Measurements from ENCODE around the gene BARHL2. TPM values are rescaled to one million over a fixed set of nuclear protein-coding genes. Genes with fewer than 3 reads are reported as not detected.

Gene BARHL2
- total and polyA plus RNA-seq, 3 experiments from 2014 or later = not detected

GRCh38 chr1:90727917-90728501 is 10.9 kb upstream of the BARHL2 start:
- ChIA-PET CTCF (interaction anchor here (1.6 kb wide), 1 partner anchor 13 kb away, joined by 5 read pairs; no protein-coding TSS in a partner anchor), POLR2A (no interaction called here)
- peaks cover 61 to 66% (median 61%) of the 10 kb centered on the region in 3 donors for H3K4me1 Mint-ChIP-seq
- H3K4me3 Mint-ChIP-seq = peak overlapping the region in 4 of 7 donors; percentile 35 to 84 (median 75)
- H3K4me3 ChIP-seq (ENCODE audit: low read length) = no peak overlapping the region
- no peak overlapping the region for H3K27ac ChIP-seq (ENCODE audit: low read depth, low read length)
- H3K36me3 Mint-ChIP-seq = peaks cover 0 to 5% (median 1%) of the 10 kb centered on the region in 3 donors
- peaks cover 90 to 94% of the 10 kb centered on the region in 2 donors for H3K27me3 Mint-ChIP-seq
- peaks cover 89% of the 10 kb centered on the region for H3K27me3 ChIP-seq (ENCODE audit: insufficient read depth, low read length, poor library complexity, severe bottlenecking)
- no peak for DNase-seq
- peak overlapping the region in 2 of 8 donors; percentile 35 to 79 for H3K27ac Mint-ChIP-seq
- H3K9me3 Mint-ChIP-seq = peaks cover 11 to 31% (median 28%) of the 10 kb centered on the region in 5 donors
- no peaks in the 10 kb centered on the region for H3K36me3 ChIP-seq (ENCODE audit: insufficient read depth, low read length)
- peaks cover 40% of the 10 kb centered on the region for H3K4me1 ChIP-seq (ENCODE audit: insufficient read depth, low read length)
- no peaks in the 10 kb centered on the region for H3K9me3 ChIP-seq (ENCODE audit: low read length)

DNA sequence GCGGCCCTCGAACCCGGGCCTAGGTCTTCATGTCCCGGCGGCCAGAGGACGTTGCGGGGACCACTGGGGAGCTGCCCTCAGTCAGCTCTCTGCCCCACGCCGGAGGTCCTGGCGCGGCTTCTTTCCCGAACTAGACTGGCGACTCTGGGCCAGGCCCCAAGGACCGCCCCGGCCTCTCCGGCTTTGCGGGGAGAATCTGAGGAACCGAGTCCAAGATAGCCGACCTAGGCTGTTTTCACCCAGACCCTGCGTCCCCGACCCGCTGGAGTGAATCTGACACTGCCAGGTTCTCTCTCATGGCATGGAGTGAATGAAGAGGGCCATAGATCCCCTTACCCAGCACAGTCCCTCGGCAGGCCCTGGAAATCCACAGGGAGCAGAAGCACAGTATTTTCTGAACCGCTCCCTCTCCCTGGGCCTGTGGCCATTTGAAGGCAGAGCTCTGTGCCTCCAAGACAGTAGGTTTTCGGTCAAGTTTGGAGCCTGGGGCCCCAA is 9.9 kb upstream of the BARHL2 start:
- Mint-ChIP-seq H3K4me3 (peak overlapping the region in 3 of 7 donors; percentile 4 to 84 (median 41)), H3K36me3 (peaks cover 0 to 5% (median 1%) of the 10 kb centered on the region in 3 donors), H3K27ac (peak overlapping the region in 2 of 8 donors; percentile 70 to 86), H3K4me1 (peaks cover 62 to 69% (median 62%) of the 10 kb centered on the region in 3 donors), H3K9me3 (peaks cover 11 to 32% (median 28%) of the 10 kb centered on the region in 5 donors), H3K27me3 (peaks cover 92 to 94% of the 10 kb centered on the region in 2 donors)
- ChIA-PET CTCF (no interaction called here), POLR2A (no interaction called here)
- no peak for DNase-seq
- H3K36me3 ChIP-seq (ENCODE audit: insufficient read depth, low read length) = no peaks in the 10 kb centered on the region
- H3K4me1 ChIP-seq (ENCODE audit: insufficient read depth, low read length) = peaks cover 40% of the 10 kb centered on the region
- H3K27ac ChIP-seq (ENCODE audit: low read depth, low read length) = no peak overlapping the region
- no peak overlapping the region for H3K4me3 ChIP-seq (ENCODE audit: low read length)
- H3K27me3 ChIP-seq (ENCODE audit: insufficient read depth, low read length, poor library complexity, severe bottlenecking) = peaks cover 98% of the 10 kb centered on the region
- no peaks in the 10 kb centered on the region for H3K9me3 ChIP-seq (ENCODE audit: low read length)

GRCh38 chr1:90726425-90726985 is 9.4 kb upstream of the BARHL2 start:
- CTCF ChIA-PET = no interaction called here
- Mint-ChIP-seq H3K27me3 (peaks cover 93 to 95% of the 10 kb centered on the region in 2 donors), H3K4me1 (peaks cover 65 to 74% (median 66%) of the 10 kb centered on the region in 3 donors), H3K4me3 (peak overlapping the region in 6 of 7 donors; percentile 46 to 88 (median 63)), H3K36me3 (peaks cover 0 to 5% (median 1%) of the 10 kb centered on the region in 3 donors), H3K27ac (peak overlapping the region in 6 of 8 donors; percentile 11 to 86 (median 59)), H3K9me3 (peaks cover 11 to 33% (median 32%) of the 10 kb centered on the region in 5 donors)
- H3K4me1 ChIP-seq (ENCODE audit: insufficient read depth, low read length) = peaks cover 40% of the 10 kb centered on the region
- no peak overlapping the region for H3K27ac ChIP-seq (ENCODE audit: low read depth, low read length)
- H3K36me3 ChIP-seq (ENCODE audit: insufficient read depth, low read length) = no peaks in the 10 kb centered on the region
- peaks cover 98% of the 10 kb centered on the region for H3K27me3 ChIP-seq (ENCODE audit: insufficient read depth, low read length, poor library complexity, severe bottlenecking)
- no peaks in the 10 kb centered on the region for H3K9me3 ChIP-seq (ENCODE audit: low read length)
- no peak for DNase-seq
- POLR2A ChIA-PET = no interaction called here
- no peak overlapping the region for H3K4me3 ChIP-seq (ENCODE audit: low read length)

GRCh38 chr1:90725657-90726424 is 8.7 kb upstream of the BARHL2 start:
- Histone ChIP-seq H3K9me3 (ENCODE audit: low read length) (no peaks in the 10 kb centered on the region), H3K27me3 (ENCODE audit: insufficient read depth, low read length, poor library complexity, severe bottlenecking) (peaks cover 98% of the 10 kb centered on the region), H3K4me3 (ENCODE audit: low read length) (peak overlapping the region; percentile 19), H3K4me1 (ENCODE audit: insufficient read depth, low read length) (peaks cover 39% of the 10 kb centered on the region), H3K27ac (ENCODE audit: low read depth, low read length) (no peak overlapping the region), H3K36me3 (ENCODE audit: insufficient read depth, low read length) (no peaks in the 10 kb centered on the region)
- peaks cover 11 to 38% (median 35%) of the 10 kb centered on the region in 5 donors for H3K9me3 Mint-ChIP-seq
- peak overlapping the region in 7 of 8 donors; percentile 24 to 86 (median 70) for H3K27ac Mint-ChIP-seq
- DNase-seq = no peak
- ChIA-PET CTCF (interaction anchor here (1.2 kb wide), 1 partner anchor 10 kb away, joined by 3 read pairs; no protein-coding TSS in a partner anchor), POLR2A (no interaction called here)
- peaks cover 64 to 73% (median 69%) of the 10 kb centered on the region in 3 donors for H3K4me1 Mint-ChIP-seq
- H3K36me3 Mint-ChIP-seq = peaks cover 0 to 5% (median 1%) of the 10 kb centered on the region in 3 donors
- peaks cover 93 to 95% of the 10 kb centered on the region in 2 donors for H3K27me3 Mint-ChIP-seq
- H3K4me3 Mint-ChIP-seq = peak overlapping the region; percentile 26 to 88 (median 61)

GRCh38 chr1:90724926-90725656 is 8.0 kb upstream of the BARHL2 start:
- Mint-ChIP-seq H3K27me3 (peaks cover 95% of the 10 kb centered on the region in 2 donors), H3K9me3 (peaks cover 8 to 46% (median 42%) of the 10 kb centered on the region in 5 donors), H3K27ac (peak overlapping the region in 3 of 8 donors; percentile 24 to 86 (median 76)), H3K4me1 (peaks cover 60 to 66% (median 61%) of the 10 kb centered on the region in 3 donors), H3K36me3 (peaks cover 0 to 4% (median 1%) of the 10 kb centered on the region in 3 donors), H3K4me3 (peak overlapping the region; percentile 26 to 78 (median 61))
- Histone ChIP-seq H3K27me3 (ENCODE audit: insufficient read depth, low read length, poor library complexity, severe bottlenecking) (peaks cover 99% of the 10 kb centered on the region), H3K4me3 (ENCODE audit: low read length) (peak overlapping the region; percentile 19), H3K36me3 (ENCODE audit: insufficient read depth, low read length) (no peaks in the 10 kb centered on the region), H3K4me1 (ENCODE audit: insufficient read depth, low read length) (peaks cover 31% of the 10 kb centered on the region), H3K9me3 (ENCODE audit: low read length) (no peaks in the 10 kb centered on the region), H3K27ac (ENCODE audit: low read depth, low read length) (no peak overlapping the region)
- POLR2A ChIA-PET = no interaction called here
- no peak for DNase-seq
- CTCF ChIA-PET = interaction anchor here (1.2 kb wide), 1 partner anchor 9 kb away, joined by 3 read pairs; no protein-coding TSS in a partner anchor

- H3K4me1 Mint-ChIP-seq = peaks cover 55 to 60% (median 55%) of the 10 kb centered on the region in 3 donors
- POLR2A ChIA-PET = no interaction called here
Measured at GRCh38 chr1:90724361-90724760, 7.3 kb upstream of the BARHL2 start.

DNA sequence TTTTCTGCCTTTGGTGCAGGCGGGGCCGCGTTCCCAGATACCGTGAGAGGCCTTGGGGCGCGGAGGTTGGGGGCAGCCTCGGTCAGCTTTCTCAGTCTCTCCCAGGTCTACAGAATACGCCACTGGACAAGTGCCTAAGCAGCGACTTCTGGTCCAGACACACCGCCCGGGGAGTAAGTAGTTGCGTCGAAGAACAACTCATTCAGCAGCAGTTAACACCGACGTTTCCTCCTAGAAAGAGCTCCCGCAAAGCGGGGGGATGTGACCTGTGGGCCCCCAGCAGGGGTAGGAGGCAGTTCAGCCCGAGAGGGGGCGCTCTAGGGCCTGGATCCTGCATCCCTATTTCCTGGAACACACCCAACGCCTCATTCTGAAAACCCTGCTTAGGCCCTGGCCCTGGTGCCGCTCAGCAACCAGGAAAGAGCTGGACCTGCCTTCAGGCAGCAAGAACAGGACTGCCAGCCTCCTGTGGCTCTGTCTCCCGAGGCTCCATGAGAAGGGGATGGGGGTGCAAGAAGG is 6.5 kb upstream of the BARHL2 start:
- no peak overlapping the region for H3K4me3 ChIP-seq (ENCODE audit: low read length)
- Mint-ChIP-seq H3K9me3 (peaks cover 8 to 52% (median 49%) of the 10 kb centered on the region in 5 donors), H3K27me3 (peaks cover 96% of the 10 kb centered on the region in 2 donors), H3K4me1 (peaks cover 54 to 60% (median 55%) of the 10 kb centered on the region in 3 donors), H3K36me3 (peaks cover 0 to 4% (median 1%) of the 10 kb centered on the region in 3 donors), H3K4me3 (peak overlapping the region; percentile 7 to 84 (median 76)), H3K27ac (peak overlapping the region in 2 of 8 donors; percentile 66 to 70)
- no peak overlapping the region for H3K27ac ChIP-seq (ENCODE audit: low read depth, low read length)
- H3K4me1 ChIP-seq (ENCODE audit: insufficient read depth, low read length) = peaks cover 19% of the 10 kb centered on the region
- DNase-seq = no peak
- H3K36me3 ChIP-seq (ENCODE audit: insufficient read depth, low read length) = no peaks in the 10 kb centered on the region
- peaks cover 100% of the 10 kb centered on the region for H3K27me3 ChIP-seq (ENCODE audit: insufficient read depth, low read length, poor library complexity, severe bottlenecking)
- CTCF ChIA-PET = no interaction called here
- POLR2A ChIA-PET = no interaction called here
- H3K9me3 ChIP-seq (ENCODE audit: low read length) = no peaks in the 10 kb centered on the region

More at GRCh38 chr1:90724361-90724760, 7.3 kb upstream of the BARHL2 start:
- peaks cover 99% of the 10 kb centered on the region for H3K27me3 ChIP-seq (ENCODE audit: insufficient read depth, low read length, poor library complexity, severe bottlenecking)
- DNase-seq = no peak
- Mint-ChIP-seq H3K27me3 (peaks cover 95% of the 10 kb centered on the region in 2 donors), H3K27ac (peak overlapping the region in 4 of 8 donors; percentile 12 to 76 (median 42)), H3K4me3 (peak overlapping the region; percentile 23 to 59 (median 49)), H3K36me3 (peaks cover 0 to 4% (median 1%) of the 10 kb centered on the region in 3 donors), H3K9me3 (peaks cover 8 to 49% (median 44%) of the 10 kb centered on the region in 5 donors)
- H3K36me3 ChIP-seq (ENCODE audit: insufficient read depth, low read length) = no peaks in the 10 kb centered on the region
- no peaks in the 10 kb centered on the region for H3K9me3 ChIP-seq (ENCODE audit: low read length)
- CTCF ChIA-PET = no interaction called here
- no peak overlapping the region for H3K4me3 ChIP-seq (ENCODE audit: low read length)
- H3K4me1 ChIP-seq (ENCODE audit: insufficient read depth, low read length) = peaks cover 24% of the 10 kb centered on the region
- no peak overlapping the region for H3K27ac ChIP-seq (ENCODE audit: low read depth, low read length)

All from CD8-positive, alpha-beta memory T cell (primary cell).